ENCODE measurements around the gene GCC1.
"Not testable (repeated sequence)": the region's sequence is repeated elsewhere in the genome, so short reads cannot be mapped to it uniquely, and the experiment has no call there.

GCC1 gene

GRCh38 chr7:127589896-127590295 is 4.5 kb upstream of the GCC1 start:
- FAIRE-seq: no peak
- DNase-seq (ENCODE audit: insufficient read length, low spot score): no peak

- FAIRE-seq (peak; percentile 4), DNase-seq (ENCODE audit: insufficient read length, low spot score) (peak; percentile 32)
Observed at GRCh38 chr7:127588697-127589482, 3.5 kb upstream of the GCC1 start.

GRCh38 chr7:127588019-127588696 is 2.8 kb upstream of the GCC1 start, which contains the start of gene ARF5:
Gene ARF5, plus strand, starts transcription at chr7:127588411. Its CDS starts 88 bp downstream, at chr7:127588499.
- peak; percentile 93 for DNase-seq (ENCODE audit: insufficient read length, low spot score)
- no peak for FAIRE-seq

GRCh38 chr7:127587663-127588018 is 2.2 kb upstream of the GCC1 start:
- FAIRE-seq (no peak), DNase-seq (ENCODE audit: insufficient read length, low spot score) (no peak)

GRCh38 chr7:127586346-127586745 is 950 bp upstream of the GCC1 start:
- FAIRE-seq (no peak), DNase-seq (ENCODE audit: insufficient read length, low spot score) (no peak)

- FAIRE-seq (no peak), DNase-seq (ENCODE audit: insufficient read length, low spot score) (no peak)
Observed at GRCh38 chr7:127584648-127585043, 750 bp downstream of the GCC1 start.

- DNase-seq (ENCODE audit: insufficient read length, low spot score) (no peak), FAIRE-seq (no peak)
Observed at GRCh38 chr7:127582361-127582760, 3.0 kb downstream of the GCC1 start.

- DNase-seq (ENCODE audit: insufficient read length, low spot score) (no peak), FAIRE-seq (no peak)
Observed at GRCh38 chr7:127581716-127582115, 3.7 kb downstream of the GCC1 start.

- DNase-seq (ENCODE audit: insufficient read length, low spot score): no peak
- no peak for FAIRE-seq
Observed at GRCh38 chr7:127580612-127581011, 4.8 kb downstream of the GCC1 start.

- no peak for FAIRE-seq
- DNase-seq (ENCODE audit: insufficient read length, low spot score): no peak
Observed at GRCh38 chr7:127578711-127579275, 6.6 kb downstream of the GCC1 start.

GRCh38 chr7:127578036-127578684 is 7.2 kb downstream of the GCC1 start:
- FAIRE-seq: peak; percentile 26
- DNase-seq (ENCODE audit: insufficient read length, low spot score): no peak

GRCh38 chr7:127571741-127572505 is 13.5 kb downstream of the GCC1 start:
- FAIRE-seq (no peak), DNase-seq (ENCODE audit: insufficient read length, low spot score) (no peak)

- FAIRE-seq; DNase-seq (ENCODE audit: insufficient read length, low spot score): not testable (repeated sequence)
Observed at GRCh38 chr7:127568034-127568433, 17.4 kb downstream of the GCC1 start.

GRCh38 chr7:127566242-127566641 is 19.2 kb downstream of the GCC1 start:
- no peak for DNase-seq (ENCODE audit: insufficient read length, low spot score)
- no peak for FAIRE-seq

- FAIRE-seq: no peak
- DNase-seq (ENCODE audit: insufficient read length, low spot score): no peak
Observed at GRCh38 chr7:127557803-127558202, 27.6 kb downstream of the GCC1 start.

GRCh38 chr7:127556404-127556803 is 29.0 kb downstream of the GCC1 start:
- no peak for FAIRE-seq
- DNase-seq (ENCODE audit: insufficient read length, low spot score): no peak

- DNase-seq (ENCODE audit: insufficient read length, low spot score): no peak
- no peak for FAIRE-seq
Observed at GRCh38 chr7:127551941-127552340, 33.5 kb downstream of the GCC1 start.

GRCh38 chr7:127550247-127550646 is 35.1 kb downstream of the GCC1 start:
- no peak for DNase-seq (ENCODE audit: insufficient read length, low spot score)
- no peak for FAIRE-seq

- FAIRE-seq: no peak
- DNase-seq (ENCODE audit: insufficient read length, low spot score): no peak
Observed at GRCh38 chr7:127546313-127546712, 39.1 kb downstream of the GCC1 start.

- no peak for DNase-seq (ENCODE audit: insufficient read length, low spot score)
- FAIRE-seq: no peak
Observed at GRCh38 chr7:127541548-127541947, 43.8 kb downstream of the GCC1 start.

GRCh38 chr7:127540461-127540860 is 44.9 kb downstream of the GCC1 start:
- FAIRE-seq: not testable (repeated sequence)

More at GRCh38 chr7:127540461-127540860, 44.9 kb downstream of the GCC1 start:
- DNase-seq (ENCODE audit: insufficient read length, low spot score): not testable (repeated sequence)

All from GM19239 (cell line).